Measurements from ENCODE around the gene ACKR4.
"Not testable (repeated sequence)": the region's sequence is repeated elsewhere in the genome, so short reads cannot be mapped to it uniquely, and the experiment has no call there.

ACKR4 gene

GRCh38 chr3:132596816-132597433 is at the start of gene ACKR4:
TSS of gene ACKR4 (plus strand) at chr3:132597270. CDS start at chr3:132600398, 3,128 bp downstream.
- no peak for DNase-seq (ENCODE audit: low read depth)

DNA sequence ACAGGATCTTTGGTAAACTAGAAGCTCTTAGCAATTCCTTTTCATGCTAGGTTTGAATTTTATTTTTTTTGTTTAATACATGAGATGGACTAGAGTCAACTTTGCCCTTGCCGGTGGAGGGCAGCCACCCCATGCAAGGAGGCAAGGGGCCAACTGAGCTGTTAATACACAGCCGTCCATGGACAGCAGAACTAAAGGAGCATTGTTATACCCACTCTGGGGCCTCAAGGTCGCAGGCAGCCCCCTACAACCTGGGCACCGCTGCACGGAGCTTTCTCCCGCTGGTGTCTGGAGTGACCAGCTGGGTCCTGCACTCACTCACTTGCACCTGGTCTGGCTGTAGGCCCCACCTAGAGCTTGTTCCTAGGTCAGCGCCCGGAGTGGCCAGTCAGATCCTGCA is 47.9 kb upstream of the ACKR4 start:
- no peak for DNase-seq (ENCODE audit: low read depth)

- DNase-seq (ENCODE audit: low read depth) = no peak
These were observed 47.0 kb upstream of the ACKR4 start for GRCh38 chr3:132549890-132550578.

DNA sequence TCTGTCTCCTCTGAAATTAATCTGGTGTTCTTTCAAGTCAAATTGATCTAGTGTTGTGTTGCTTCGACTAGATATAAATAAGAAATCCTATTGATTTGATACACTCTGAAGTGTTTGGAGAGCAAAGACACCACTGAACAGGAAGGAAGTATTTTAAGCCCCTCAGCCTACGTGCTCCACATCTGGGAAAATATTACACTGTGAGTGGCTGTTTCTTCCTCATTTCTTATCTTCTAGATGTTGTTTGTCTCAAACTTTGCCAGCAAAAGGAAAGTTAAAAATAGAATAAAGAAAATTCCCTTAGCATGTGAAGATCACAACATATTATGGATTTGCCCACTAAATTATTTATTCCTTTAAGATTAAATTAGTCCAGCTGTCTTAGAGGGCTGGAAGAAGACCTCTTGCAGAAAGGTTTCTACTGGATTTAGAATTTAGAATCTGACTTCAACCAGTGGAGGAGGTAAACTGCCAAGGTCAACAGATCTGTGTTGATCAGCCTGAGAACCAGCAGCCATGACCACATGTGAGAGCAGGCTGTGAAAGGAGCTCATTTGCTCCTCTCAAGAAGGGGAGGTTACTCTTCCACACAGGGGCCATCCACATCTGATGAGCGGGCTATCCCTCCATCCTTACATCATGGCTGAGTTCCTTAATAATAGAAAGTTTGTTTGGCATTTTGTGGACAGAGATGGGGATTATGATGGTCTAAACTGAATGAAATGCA is 46.3 kb upstream of the ACKR4 start:
- no peak for DNase-seq (ENCODE audit: low read depth)

DNA sequence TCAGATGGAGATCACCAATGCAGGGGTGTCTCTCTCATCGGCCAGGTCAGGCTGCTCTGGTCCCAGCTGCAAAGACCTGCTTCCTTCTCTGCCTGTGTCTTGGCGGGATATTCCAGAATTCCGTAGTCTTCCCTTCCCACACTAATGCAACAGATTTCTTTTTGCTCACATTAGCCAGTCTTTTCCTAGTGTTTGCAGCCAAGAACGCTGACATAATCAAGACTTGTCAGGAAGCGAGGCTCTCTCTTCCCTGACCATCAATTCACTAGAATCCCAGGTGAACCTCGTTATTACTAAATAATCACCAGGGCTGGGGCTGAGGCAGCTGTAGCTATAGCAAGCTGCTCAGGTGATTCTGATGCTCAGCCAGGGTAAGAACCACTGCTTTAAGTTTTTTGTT is 43.2 kb upstream of the ACKR4 start:
- DNase-seq (ENCODE audit: low read depth) = no peak

DNA sequence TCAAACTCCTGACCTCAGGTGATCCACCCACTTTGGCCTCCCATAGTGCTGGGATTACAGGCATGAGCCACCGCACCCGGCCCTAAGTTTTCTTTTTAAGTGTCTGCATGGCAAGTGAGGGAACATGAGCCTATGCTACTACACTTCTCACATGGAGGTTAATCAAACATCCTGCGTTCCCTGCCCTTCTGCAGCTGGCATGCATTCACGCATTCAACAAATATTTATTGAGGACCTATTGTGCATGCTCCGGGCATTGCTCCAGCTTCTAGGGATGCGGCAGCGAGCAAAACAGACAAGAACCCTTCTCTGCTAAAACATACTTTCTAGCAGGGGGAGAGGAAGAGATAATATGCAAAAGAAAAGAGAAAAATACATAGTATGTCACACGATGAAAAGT is 42.6 kb upstream of the ACKR4 start:
- DNase-seq (ENCODE audit: low read depth) = no peak

- DNase-seq (ENCODE audit: low read depth) = no peak
These were observed 41.6 kb upstream of the ACKR4 start for GRCh38 chr3:132555306-132556035.

DNA sequence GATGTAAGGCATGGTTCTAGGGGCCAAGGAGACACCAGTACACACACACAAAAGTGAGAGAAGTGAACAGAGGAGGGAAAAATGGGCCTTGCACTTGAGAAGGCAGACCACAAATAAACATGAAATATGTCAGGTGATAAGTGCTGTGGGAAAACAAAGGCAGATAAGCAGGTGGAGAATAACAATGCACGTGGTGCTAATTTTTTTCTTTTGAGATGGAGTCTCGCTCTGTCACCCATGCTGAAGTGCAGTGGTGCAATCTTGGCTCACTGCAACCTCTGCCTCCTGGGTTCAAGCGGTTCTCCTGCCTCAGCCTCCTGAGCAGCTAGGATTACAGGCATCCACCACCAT is 41.1 kb upstream of the ACKR4 start:
- not testable (repeated sequence) for DNase-seq (ENCODE audit: low read depth)

DNA sequence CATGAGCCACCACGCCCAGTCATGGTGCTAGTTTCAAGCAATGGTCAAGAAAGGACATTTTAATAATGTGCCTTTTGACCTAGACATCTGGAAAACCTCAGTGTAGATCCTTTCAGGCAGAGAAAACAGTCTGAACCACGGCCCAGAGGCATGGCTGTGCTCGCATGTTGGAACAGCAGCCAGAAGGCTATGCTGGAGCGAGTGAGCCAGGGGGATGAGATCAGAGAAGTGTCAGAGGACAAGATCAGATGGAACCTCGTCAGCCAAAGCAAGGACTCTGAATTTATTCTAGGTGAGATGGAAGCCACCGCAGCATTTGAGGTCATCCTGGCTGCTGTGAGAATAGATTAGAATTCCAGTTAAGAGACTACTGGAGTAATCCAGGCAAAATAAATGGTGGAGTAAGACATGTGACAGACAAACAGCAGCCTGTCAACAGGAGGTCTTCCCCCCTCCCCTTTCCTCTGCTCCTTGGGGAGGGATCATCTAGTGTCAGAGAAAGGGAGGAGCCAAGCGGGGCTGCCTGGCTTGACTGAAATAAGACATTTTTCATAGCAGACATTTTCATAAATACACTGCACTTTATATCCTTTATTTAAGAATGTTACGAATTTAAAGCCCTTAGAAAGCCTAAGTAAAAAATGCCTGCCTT is 40.4 kb upstream of the ACKR4 start:
- no peak for DNase-seq (ENCODE audit: low read depth)

DNA sequence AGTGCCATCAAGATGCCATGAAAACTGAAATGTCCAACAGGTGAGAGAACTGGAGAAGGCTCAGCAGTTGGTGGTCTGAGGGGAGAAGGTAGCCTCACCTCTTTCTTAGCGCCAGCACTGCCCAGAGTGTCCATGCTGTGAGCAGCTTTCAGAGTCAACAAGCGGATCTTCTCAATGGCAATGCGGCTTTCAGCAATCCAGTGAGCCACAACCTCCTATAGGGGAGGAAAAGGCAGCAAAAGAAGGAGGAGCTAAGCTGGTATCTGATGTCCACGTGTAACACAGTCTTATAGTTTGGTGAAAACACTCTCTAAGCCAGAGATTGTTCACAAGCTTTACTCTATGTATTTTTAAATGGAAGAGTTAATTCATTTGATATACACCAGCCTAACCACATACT is 36.1 kb upstream of the ACKR4 start:
- no peak for DNase-seq (ENCODE audit: low read depth)

DNA sequence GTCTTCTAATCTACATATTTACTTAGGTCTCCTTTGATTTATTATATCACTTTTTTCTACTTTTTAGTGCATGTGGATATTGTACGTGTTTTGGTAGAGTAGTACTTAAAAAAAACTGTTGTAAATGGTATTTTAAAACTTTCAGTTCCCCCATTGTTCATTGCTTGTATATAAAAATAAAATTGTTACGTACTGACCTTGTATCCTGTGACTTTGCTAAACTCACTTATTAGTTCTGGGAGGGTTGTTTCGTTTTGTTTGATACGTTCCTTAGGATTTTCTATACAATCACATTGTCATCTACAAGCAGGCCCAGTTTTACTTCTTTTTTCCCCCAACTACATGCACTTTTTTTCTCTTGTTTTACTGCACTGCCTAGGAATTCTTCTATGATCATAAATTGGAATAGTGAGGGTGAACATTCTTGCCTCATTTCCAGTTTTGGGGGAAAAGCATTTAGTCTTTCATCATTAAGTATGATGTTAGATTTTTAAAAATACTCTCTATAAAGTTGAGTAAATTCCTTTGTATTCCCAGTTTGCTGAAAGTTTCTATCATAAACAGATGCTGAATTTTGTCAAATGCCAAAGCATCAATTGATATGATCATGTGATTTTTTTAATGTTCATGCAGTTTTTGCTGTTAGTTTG is 33.5 kb upstream of the ACKR4 start:
- no peak for DNase-seq (ENCODE audit: low read depth)

DNA sequence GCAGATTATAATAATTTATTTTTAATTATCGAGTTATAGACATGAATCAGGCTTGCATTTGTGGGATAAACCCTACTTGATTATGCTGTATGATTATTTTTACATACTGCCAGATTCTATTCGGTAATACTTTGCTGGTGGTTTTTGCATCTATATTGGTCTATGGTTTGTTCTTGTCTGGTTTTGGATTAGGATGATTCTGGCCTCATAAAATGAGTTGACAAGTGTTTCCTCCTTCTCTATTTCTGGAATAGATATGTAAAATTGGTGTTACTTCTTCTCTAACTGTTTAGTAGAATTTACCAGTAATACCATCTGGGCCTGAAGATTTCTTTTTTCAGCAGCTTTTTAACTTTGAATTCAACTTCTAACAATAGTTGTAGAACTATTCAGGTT is 33.0 kb upstream of the ACKR4 start:
- DNase-seq (ENCODE audit: low read depth) = no peak

DNA sequence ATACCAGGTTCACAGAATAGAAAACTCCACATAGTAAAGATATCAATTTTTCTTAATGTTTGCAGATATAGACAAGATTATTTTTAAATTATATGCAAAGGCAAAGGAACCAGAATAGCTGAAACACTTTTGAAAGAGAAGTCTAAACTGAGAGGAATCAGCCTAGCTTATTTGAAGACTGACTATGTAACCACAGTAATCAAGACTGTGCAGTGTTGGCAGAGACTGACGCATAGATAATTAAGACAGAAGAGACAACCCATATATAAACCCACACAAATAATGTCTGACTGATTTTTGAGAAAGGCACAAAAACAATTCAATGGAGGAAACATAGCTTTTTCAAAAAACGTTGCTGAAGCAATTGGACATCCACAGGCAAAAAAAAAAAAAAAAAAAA is 28.6 kb upstream of the ACKR4 start:
- DNase-seq (ENCODE audit: low read depth) = no peak

GRCh38 chr3:132569153-132569552 is 27.9 kb upstream of the ACKR4 start:
- no peak for DNase-seq (ENCODE audit: low read depth)

- DNase-seq (ENCODE audit: low read depth) = no peak
These were observed 27.5 kb upstream of the ACKR4 start for GRCh38 chr3:132569580-132569979.

DNA sequence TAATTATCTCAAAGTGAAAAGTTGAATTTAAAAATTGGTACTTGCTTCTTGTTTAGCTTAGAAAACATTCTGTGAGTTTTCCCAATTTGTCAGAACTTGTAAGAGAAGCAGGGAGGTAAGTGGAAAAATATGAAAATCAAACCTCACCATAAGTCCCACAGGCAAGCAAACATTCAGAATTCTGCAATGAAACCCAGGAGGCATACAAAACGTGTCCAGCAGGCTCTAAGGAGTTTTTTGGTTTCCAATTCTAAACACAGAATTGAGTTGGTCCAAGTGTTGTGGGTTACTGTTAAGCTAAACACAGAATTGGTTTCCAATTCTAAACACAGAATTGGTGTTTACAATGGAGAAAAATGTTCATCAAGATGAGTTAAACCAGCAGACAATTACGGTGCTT is 27.1 kb upstream of the ACKR4 start:
- DNase-seq (ENCODE audit: low read depth) = no peak

DNA sequence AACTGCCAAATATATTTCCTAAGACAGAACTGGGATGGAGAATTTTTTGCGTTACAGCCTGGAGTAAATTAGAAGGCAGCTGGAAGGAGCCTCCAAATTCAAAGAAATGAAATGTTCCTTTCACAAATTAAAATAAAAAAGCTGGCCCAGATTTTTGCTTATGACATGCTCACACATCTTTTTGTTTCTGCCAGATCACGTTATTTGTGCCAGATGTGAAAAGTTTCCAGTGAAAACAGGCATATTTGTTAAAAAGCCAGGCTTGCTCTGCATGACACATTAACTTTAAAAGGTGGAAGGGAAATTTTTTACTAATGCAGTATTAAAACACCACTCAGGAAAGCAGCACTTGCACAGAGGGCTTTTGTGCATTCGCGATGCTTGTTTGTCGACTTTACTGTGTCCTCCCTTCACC is 23.3 kb upstream of the ACKR4 start:
- no peak for DNase-seq (ENCODE audit: low read depth)

DNA sequence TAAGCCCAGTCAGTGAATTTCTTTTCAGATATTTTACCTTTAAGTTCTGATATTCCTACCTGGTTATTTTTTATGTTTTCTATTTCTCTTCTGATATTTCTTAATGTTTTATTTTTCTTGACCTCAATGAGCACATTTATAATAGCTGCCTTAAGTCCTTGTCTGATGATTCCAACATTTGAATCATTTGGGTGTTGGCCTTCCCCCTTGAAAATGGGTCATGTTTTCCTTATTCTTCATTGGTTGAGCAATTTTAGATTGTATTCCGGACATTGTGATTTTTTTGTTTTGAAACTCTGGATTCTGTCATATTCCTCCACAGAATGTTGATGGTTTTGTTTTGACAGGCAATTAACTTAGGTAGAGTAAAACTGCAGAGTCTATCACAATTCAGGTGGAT is 9.7 kb upstream of the ACKR4 start:
- no peak for DNase-seq (ENCODE audit: low read depth)

DNA sequence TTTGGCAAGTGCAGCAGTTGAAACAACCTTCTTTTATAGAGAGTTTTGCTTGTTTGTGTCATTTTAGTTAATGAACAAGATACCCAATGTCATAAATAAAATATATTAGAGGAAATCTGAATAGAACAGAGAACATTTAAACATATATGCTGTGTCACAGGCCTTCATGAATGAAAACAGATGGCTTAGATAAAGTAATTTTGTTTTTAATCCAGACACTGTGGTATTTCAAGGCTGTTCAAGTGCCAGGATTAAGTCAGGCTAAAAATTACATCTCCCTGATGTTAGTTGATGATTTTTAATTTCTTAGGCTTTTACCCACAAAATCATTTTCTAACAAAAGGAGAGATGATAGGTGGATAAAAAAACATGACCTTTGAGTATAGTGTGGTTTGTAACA is 4.9 kb upstream of the ACKR4 start:
- no peak for DNase-seq (ENCODE audit: low read depth)

DNA sequence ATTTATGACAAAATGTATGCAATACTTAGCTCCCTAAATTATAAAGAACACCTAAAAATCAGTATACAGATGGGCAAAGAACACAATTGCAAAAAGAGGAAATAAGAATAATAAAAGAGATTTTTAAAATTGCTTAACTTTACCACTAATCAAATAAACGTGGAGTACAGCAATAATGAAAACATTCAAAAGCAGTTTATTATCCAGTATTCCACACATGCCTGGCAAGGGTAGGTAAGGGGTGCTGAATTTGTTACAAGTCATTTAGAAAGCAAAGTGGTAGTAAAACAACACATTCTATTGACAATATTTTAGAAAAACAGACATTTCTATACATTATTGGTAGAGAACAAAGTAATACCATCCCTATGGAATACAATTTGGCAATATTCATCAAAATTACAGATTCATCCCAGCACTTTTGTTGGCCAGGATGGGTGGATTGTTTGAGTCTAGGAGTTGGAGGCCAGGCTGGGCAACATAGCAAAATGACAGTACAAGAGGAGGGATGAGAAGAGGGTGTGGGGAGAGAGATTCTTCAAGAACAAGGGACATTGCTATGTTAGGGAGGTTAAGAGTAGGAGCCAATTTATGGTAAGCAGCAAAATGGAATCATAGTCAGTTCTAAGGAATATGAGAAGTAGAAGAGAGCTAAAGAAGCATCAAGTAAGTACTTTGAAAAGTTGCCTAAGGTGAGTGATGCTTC is 3.7 kb upstream of the ACKR4 start:
- no peak for DNase-seq (ENCODE audit: low read depth)

DNA sequence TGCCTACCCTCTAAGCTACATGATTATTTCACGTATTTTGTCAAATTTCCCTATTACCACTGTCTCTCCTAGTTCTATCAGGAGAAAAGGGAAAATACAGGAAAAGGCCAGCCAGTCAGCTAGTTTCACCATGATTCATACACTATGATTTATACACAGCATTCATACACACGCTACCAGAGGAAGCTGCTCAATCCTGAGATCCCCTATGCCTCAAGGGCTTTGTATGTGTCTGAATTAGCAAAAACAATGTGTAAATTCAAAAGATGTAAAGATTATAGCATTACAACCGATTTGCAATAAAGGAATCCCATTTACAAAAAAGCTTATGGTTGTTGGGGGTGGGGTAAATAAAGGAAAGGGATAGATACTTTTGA is 3.1 kb upstream of the ACKR4 start:
- no peak for DNase-seq (ENCODE audit: low read depth)

Data from activated T-helper 1 cell treated with Interleukin-2 at 50 U/mL for 16 hours (primary cell).